HG03521 (cell line): ENCODE data around the gene U2AF2.

Source experiments
- ATAC-seq: cut with Tn5 transposase; IDR thresholded peaks from one replicate; pipeline ENCODE4 v1.9.1; 2021; ENCODE audit warnings: mild to moderate bottlenecking, moderate library complexity; ENCODE audit not compliant: unreplicated experiment

Gene U2AF2

GRCh38 chr19:55621205-55621672 lies 33.6 kb upstream of the U2AF2 start:
- no peak for ATAC-seq

- ATAC-seq, result no peak
These were observed 33.1 kb upstream of the U2AF2 start for GRCh38 chr19:55621673-55622231.

GRCh38 chr19:55622242-55622969 lies 32.4 kb upstream of the U2AF2 start:
- ATAC-seq, result no peak

- ATAC-seq, result no peak
These were observed 31.7 kb upstream of the U2AF2 start for GRCh38 chr19:55623130-55623529.

GRCh38 chr19:55623561-55623960 lies 31.3 kb upstream of the U2AF2 start:
- ATAC-seq, result no peak

GRCh38 chr19:55624109-55625003 lies 30.5 kb upstream of the U2AF2 start, which contains the start of gene ZNF784:
ZNF784 (minus strand) TSS chr19:55624566; CDS start chr19:55624561, 5 bp downstream.
- ATAC-seq, result peak; percentile 61

- ATAC-seq, result no peak
These were observed 29.9 kb upstream of the U2AF2 start for GRCh38 chr19:55625004-55625326.

GRCh38 chr19:55626350-55626749 lies 28.5 kb upstream of the U2AF2 start:
- ATAC-seq, result no peak

GRCh38 chr19:55632463-55632834 lies 22.4 kb upstream of the U2AF2 start:
- no peak for ATAC-seq

GRCh38 chr19:55633861-55634260 lies 21.0 kb upstream of the U2AF2 start:
- ATAC-seq, result no peak

- ATAC-seq, result no peak
These were observed 19.5 kb upstream of the U2AF2 start for GRCh38 chr19:55635334-55635717.

GRCh38 chr19:55635856-55636440 lies 18.9 kb upstream of the U2AF2 start:
- no peak for ATAC-seq

- ATAC-seq, result no peak
These were observed 18.1 kb upstream of the U2AF2 start for GRCh38 chr19:55636723-55637122.

- ATAC-seq, result no peak
These were observed 17.3 kb upstream of the U2AF2 start for GRCh38 chr19:55637534-55637933.

GRCh38 chr19:55638864-55639359 lies 15.9 kb upstream of the U2AF2 start:
- ATAC-seq, result no peak

- ATAC-seq, result no peak
These were observed 14.7 kb upstream of the U2AF2 start for GRCh38 chr19:55640043-55640576.

- peak; percentile 26 for ATAC-seq
These were observed 14.0 kb upstream of the U2AF2 start, which contains the start of gene ZNF580 for GRCh38 chr19:55640577-55641425. ZNF580 (plus strand) TSS chr19:55641002; CDS start chr19:55642509, 1,507 bp downstream.

GRCh38 chr19:55641426-55642152 lies 13.2 kb upstream of the U2AF2 start:
- no peak for ATAC-seq
